ENCODE data around the gene CAMK1G.

The CAMK1G gene

DNA sequence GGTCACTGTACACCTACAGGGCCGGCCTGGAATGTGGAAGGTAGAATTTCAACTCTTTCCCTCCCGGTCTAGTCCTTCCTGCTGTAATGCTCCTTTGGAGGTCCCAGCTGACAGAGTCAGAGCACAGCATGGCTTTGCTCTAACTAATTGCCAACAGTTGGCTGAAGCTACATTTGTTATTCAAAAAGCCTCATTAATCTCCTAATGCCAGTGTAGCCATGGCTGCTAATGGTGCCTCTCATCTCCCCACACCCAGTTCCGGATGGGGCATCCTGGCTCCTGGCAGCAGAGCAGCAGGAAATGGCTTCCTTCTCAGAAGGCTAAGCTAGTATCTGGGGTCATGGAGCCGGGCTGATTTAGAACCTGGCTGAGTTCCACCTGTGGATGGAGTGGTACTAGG lies 18.7 kb upstream of the CAMK1G start:
- DNase-seq (ENCODE audit: low read depth in 1 of 2, low spot score in 1 of 2): no peak

DNA sequence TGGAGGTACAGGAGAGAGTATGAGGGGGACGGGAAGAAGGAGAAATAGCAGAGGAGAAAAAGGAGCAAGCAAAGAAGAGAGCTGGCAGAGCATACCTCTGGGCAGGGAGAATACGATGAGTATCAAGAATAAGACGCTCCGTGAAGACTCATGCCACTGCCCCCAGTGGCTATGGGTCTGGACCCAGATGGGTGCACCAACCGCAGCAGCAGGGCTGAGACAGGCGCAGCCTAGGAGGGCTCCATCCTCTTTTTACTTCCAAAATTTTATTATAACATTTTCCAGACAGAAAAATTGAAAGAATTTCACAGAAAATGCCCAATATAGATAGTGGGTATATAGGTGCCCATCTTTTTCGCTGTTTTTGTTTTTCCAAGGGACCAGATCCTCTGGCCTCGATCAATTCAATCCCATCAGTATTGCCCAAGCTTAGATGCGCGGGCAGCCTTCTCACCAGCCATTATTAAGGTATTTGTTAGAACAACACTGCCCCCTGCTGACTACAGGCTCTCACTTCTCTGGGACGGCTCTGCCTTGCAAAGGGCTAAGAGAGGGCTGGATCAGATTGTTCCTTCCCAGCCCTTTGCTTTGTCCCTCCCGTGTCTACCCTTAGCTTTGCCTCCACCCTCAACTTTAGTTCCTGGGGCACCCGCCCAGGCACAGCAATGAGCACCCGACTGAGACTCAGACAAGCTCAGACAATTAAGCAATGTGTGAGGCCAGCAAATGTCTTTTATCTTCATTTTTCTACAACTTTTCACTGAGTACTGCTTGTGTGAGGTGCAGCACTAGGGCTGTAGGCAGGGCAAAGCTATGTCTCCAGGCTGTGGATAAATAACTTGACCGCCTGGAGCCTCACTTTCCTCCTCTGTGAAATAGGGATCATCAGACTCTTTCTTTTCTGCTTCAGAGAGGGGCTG lies 17.5 kb upstream of the CAMK1G start:
- peak; percentile 36 to 42 for DNase-seq (ENCODE audit: low read depth in 1 of 2, low spot score in 1 of 2)

DNA sequence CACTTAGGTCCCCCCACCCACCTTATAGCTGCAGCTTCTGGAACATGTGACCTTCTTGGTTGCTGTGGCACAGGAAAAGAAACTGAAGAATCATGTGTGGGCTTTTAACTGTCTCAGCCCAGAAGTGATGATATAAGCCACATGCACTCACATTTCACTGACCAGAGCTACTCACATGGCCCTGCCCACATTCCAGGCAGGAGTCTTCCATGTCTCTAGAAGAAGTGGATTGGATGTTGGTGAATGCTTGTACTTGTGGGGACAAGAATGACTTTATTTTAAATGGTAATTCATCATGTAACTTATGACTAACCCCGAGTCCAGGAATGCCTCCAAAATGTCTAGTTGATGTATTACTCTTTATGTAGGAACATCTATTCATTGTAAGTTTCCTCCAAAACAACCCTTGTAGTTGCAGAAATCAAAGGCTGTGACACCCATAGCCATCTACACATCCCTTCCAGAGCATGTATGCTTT lies 15.8 kb upstream of the CAMK1G start:
- no peak for DNase-seq (ENCODE audit: low read depth in 1 of 2, low spot score in 1 of 2)

DNA sequence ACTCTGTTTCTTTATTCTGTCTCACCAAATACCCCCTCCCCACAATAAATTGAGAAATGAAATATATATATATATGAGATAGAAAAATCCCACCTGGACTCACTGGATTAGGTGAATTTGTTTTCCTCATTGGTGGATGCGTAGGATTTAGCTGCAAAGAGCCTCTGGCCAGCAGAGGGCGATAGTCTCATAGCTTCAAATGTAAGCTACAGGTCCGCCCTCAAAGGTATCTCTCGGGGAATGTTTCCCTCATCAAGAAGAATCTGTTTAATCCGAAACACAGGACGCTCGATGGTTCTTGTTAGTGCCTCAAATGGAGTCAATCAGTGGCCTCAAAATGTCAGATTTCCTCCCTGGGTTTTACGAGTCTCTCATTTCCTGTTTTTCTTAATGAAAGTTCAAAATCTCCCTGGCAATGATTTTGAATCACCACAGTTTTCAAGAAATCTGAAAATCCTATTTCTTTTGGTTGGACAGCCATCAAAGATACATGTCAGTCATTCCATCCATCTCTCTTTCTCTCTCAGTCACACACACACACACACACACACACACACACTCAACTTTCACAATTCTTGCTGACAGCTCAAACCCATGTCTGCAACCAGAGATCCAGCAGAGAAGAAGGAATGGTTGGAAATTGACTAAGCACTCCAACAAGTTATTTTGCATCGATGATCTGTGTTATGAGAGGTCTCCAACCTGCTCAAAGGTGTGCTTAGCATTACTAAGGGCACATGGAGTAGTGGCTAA lies 13.9 kb upstream of the CAMK1G start:
- peak; percentile 36 to 62 for DNase-seq (ENCODE audit: low read depth in 1 of 2, low spot score in 1 of 2)

DNA sequence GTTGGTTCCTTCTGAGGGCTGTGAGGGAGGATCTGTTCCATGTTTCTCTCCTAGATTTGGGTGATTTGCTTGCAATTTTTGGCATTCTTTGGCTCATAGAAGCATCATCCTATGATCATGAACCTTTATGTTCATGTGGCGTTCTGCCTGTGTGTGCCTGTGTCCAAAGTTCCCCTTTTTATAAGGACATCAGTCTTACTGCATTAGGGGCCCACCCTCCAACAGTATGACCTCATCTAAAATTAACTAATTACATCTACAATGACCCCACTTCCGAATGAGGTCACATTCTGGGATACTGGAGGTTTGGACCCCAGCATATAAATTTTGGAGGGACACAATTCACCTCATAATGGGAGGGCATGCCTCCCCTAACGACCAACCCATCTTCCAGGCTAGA lies 12.8 kb upstream of the CAMK1G start:
- DNase-seq (ENCODE audit: low read depth in 1 of 2, low spot score in 1 of 2): no peak

DNA sequence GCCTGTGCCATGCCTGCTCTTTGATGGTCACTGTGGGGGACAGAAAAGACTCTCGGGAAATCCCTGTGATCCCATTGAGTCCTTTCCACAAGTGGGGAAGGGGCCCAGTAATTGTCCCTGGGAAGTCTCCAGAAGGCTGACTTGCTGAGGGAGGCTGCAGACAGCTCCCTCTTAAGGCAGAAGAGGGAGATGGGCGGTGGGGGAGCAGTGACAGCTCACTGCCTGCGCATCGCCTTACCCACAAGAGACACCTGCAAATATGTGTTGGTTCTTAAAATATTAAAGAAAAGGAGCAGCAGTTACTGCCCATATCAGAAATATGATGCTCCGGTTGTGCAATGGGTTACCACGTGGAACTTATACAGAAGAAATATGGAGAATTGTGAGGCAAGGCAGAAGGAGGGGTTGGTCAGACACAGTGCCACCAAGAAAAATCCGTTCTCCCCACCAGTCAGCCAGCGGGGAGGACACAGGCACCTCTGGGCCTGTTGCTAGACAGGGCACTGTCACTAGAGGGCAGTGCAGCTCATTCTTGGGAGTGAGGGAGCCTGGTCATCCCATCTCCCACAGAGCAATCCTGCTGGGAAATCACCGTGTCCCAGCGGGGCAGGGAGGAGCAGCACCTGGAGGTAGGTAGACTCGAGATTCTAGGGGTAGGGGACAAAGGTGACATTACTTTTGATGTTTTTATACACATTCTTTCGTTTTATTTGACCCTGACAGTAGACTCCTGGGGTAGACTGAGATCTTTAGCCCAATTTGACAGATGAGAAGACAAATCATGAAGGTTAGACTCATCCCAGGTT lies 6.9 kb upstream of the CAMK1G start:
- DNase-seq (ENCODE audit: low read depth in 1 of 2, low spot score in 1 of 2): peak; percentile 31 to 48

DNA sequence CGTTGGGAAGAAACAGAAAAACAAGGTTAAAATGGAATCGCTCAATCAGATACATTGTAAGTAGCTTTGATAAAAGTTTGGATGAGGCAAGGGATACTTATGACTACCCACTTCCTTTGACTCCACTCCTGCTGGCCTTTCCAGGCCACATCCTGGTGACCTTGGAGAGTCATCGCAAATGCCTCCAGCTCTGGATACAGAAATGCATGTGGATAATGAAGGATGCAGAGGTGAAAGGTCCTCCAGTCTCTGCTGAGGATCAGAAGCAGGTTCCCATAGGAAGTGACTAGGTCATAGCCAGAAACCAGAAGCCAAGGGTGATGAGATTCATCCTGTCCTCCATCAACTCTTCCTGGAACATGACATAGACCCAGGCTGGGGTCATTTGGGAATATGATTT lies 6.2 kb upstream of the CAMK1G start:
- DNase-seq (ENCODE audit: low read depth in 1 of 2, low spot score in 1 of 2): no peak

DNA sequence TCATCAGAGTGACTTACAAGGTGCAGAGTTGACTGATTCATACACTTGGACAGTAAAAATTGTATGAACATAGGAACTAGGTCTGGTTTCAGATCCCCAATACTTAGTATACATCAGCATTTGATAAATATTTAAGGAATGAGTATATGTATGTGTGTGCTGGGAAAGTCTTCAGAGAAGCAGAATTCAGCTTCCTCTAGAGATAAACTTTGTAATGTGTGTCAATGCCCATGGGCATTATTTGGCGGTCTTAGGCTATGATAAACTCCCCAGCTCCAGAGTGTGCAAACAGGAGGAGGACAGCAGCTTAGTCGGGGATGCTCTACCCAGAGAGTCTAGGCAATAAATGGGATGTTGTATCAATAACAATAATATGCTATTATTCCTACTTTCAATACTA lies 2.9 kb upstream of the CAMK1G start:
- DNase-seq (ENCODE audit: low read depth in 1 of 2, low spot score in 1 of 2): no peak

DNA sequence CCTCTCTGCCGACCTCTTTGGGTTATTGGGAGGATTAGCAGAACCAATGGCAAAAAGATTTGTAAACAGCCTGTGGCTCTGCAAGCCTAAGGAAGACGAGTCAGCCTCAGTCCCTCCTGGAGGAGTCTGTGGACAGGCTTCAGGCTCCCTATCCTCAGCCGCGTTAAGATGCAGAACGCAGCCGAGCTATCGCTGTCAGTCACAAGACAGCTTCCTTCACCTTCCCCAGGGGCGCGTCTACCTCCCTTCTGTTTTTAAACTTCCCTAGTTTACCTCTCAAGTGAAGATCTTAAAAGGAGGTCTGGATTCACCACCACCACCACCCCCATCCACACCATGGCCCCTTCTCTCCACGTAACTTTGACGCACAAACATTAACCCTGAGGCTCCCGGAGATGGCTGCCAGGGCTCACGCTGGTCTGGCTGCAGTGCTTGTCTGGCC lies 738 bp downstream of the CAMK1G start:
- DNase-seq (ENCODE audit: low read depth in 1 of 2, low spot score in 1 of 2): no peak

DNA sequence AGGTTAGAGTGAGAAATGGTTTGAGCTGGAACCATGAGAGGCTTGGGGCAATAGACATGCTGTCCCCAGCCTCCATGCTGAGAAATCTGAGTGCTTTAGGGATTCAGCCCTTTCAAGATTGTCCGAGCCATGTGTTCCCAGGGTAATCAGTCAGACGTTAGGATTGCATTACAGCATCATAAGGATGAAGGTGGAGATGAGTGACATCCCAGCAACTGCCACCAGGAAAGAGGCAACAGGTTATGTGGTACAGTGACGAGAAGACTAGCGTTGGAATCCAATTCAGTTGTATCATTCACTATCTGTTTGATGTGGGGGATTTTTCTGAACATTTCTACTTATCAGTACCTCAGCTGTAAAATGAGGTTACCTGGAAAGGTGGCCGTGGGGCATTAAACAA lies 1.7 kb downstream of the CAMK1G start:
- no peak for DNase-seq (ENCODE audit: low read depth in 1 of 2, low spot score in 1 of 2)

DNA sequence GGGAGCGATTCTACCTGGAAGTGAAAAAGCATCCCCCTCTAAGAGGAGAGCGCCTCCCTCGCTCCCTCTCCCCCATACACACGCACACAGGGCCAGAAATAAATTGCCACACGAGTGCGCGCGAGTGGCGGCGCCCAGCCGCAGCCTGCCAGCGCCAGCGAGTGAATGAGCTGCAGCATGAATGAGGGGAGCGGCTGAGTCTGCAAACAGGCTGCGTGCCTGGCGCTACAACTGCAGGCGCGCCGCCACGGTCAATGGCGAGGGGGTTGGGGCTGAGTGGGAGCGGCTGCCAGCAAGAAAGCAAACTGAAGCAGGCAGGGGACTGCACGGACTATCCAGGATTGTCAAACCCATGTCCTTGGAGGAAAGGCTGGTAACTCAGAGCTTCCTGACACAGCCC lies 2.2 kb downstream of the CAMK1G start:
- DNase-seq (ENCODE audit: low read depth in 1 of 2, low spot score in 1 of 2): no peak

DNA sequence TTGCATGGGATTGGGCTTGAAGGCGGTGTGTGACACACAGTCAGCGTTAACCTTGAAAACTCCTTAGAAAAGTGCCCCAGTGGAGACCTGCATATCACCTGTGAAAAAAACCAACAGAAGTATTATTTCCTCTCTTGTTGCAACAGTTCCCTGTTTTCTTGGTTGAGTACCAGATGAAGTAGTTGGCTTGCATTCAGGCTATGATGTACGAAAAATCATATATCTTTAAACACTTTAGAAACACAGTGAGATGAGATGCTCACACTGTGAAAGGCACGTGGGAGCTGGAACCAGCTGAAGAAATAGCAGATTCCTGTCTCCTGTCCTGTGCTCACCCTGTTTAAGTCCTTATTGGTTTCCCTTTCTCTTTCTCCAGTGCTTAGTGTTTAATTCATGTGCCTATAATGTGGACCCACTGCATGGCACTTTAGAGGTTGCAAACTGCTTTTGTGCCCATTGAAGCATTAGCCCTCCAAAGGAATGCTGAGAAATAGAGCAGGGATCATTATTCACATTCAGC lies 2.8 kb downstream of the CAMK1G start:
- no peak for DNase-seq (ENCODE audit: low read depth in 1 of 2, low spot score in 1 of 2)

DNA sequence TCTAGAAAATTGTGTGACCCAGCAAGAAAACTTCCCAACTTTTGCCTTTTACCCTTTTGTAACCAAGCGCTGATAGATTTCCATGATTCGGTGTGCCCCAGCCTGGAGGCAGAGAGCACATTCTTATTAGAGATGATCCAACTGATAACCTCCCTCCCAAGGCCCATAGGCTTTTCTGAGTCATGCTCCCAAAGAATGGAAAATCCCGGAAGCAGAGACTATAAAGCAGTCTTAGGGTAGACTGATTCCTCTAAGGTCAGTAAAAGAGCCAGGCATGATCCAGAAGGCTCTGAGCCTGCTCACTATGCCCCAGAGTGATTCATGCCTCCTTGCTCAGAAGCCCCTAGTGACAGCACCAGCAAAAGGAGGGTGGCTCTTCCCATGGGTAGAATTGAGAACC lies 4.3 kb downstream of the CAMK1G start:
- DNase-seq (ENCODE audit: low read depth in 1 of 2, low spot score in 1 of 2): no peak

DNA sequence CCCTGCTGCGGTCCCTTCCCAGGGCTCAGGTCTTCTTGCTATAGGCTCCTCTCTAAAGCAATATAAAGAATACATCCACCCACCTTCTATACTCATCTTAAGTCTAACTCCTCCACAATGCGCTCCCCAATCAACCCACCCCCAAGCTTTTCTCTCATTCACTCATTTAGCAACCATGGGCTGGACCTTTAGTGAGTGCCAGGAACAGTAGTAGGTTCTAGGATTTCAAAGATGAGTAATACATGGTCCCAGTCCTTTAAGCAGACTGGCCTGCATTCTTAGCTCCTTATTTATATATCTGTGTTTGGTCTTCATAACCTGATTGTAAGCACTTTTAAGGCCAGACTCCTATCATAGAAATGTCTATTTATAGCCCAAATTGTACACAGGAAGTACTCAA lies 5.9 kb downstream of the CAMK1G start:
- no peak for DNase-seq (ENCODE audit: low read depth in 1 of 2, low spot score in 1 of 2)

DNA sequence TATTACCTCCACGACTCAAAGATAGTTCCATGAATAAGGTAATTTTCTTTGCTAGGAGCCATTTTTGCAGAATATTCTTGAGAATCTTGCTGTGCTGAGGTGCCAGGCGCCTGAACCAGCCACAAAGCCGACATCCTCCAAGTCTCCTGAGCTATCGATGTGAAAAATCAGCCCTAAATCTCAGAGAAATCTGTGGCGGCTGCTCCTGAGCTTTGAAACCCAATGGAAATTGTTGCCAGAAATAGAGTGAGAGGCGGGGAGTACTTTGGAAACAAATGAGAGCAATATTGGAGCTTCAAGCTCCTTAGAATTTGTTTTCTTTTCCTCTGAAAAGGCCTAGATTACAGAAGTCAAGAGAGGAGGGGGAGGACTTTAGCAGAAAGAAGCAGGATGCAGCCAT lies 6.3 kb downstream of the CAMK1G start:
- DNase-seq (ENCODE audit: low read depth in 1 of 2, low spot score in 1 of 2): no peak

DNA sequence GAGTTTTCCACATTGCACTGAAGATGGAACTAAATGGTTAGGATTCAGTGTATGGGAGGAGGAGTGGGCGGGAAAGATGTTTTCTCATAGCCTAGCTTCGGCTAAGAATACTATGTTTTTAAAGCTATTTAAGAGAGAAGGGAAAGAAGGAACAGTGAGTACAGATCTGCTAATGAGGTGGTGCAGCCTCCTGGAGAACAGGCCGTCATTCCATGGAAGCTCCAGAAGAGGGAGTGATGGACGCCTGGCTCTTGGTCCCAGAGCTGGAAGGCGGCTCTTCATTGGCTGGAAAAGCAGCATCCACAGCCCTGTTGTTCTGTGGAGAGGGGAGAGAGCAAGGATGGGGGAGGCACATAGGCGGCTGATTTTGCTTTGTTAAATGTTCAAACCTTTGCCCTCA lies 6.9 kb downstream of the CAMK1G start:
- DNase-seq (ENCODE audit: low read depth in 1 of 2, low spot score in 1 of 2): no peak

DNA sequence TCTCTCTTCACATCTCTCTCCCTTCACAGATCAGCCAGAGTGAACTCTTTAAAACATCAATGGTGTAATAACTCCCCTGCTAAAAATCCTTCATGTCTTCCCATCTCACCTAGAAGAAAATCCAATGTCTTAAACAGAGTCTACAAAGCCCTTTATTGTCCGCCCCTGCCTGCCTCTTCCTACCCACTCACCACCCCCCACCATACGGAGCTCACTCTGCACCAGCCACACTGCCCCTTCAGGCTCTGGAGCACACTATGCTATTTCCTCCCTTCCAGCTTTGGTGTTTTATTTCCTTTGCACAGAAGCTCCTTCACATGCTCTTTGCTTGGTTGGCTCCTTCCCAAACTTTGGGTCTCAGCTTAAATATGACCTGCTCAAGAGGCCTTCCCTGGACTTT lies 10.2 kb downstream of the CAMK1G start:
- no peak for DNase-seq (ENCODE audit: low read depth in 1 of 2, low spot score in 1 of 2)

DNA sequence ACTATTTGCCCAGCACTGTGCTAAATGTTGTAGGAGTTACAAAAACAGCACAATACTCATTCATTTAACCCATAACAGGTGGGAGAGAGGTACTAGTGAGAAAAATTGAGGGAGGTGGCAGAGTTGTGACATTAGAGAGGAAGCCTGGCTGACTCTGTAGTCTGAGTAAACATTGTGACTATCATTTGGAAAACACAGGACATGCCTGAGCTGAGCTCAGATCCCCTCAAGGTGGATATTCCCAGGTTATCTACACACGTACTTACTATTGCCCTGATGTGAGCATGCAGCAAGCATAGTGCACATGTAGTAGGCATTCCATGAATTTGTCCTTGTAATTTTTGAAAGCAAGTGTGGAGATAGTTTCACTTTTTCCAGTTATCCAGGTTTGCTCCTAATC lies 10.9 kb downstream of the CAMK1G start:
- no peak for DNase-seq (ENCODE audit: low read depth in 1 of 2, low spot score in 1 of 2)

DNA sequence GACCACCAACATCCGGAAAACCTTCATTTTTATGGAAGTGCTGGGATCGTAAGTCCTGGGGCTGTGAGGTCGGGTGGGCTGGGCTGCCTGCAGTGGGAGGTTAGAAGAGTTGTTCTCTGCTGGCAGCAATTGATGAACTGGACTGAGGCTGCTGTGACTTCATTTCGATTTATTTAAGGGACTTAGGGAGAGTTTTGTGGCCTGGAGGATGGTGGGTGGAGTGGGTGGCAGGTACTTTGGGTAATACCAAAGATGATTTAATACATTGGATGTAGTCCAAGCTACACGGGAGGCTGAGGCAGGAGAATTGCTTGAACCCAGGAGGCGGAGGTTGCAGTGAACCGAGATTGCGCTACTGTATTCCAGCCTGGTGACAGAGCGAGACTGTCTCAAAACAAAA lies 11.5 kb downstream of the CAMK1G start:
- DNase-seq (ENCODE audit: low read depth in 1 of 2, low spot score in 1 of 2): no peak

DNA sequence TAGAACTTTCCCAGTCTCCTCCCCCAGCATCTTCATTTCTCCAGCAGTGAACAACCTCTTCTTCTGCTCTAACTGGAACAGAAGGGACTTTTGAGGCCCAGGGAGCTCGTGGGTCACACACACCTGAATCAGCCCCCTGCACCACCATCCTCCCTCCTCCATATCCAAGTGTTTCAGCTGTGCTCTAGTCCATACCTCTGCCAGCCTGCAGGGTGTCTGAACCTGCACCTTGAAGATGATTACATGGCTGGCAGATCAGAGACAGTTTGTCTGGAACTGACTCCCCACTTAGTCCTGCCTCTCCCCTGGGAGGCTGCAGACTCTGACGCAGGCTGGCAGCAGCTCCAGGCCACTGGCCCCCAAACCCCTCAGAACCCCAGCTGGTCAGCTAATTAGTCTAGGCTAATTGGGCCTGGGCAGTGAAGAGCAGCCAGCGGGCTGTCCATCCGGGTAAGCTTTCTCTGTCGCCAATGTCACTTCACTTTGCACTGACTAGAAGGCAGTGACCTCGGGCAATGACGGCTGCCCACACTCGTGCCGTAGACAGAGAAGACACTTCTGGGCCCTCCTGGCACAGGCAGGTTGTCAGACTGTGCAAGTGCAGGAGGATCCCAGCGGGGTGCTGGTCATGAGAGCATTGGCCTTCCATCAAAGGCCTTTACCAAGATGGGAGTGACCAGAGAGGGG lies 12.2 kb downstream of the CAMK1G start:
- no peak for DNase-seq (ENCODE audit: low read depth in 1 of 2, low spot score in 1 of 2)

DNA sequence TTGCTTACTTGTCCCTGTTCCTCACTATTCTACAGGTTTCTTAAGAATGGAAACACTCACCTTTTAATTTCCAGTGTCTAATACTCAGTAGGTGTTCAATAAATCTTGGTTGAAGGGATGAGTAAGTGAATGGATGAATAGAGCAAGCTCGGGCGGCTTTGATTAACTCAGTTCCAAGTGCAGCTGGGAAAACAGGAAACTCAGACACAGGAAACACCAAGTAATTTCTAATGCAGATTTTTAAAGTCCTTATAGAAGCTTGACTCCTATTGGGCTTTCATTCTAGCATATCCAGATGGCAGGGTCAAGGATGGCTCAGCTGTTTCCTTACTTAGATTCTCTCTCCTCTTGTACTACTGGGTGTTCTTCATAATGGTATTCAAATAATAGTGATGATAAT lies 14.0 kb downstream of the CAMK1G start:
- DNase-seq (ENCODE audit: low read depth in 1 of 2, low spot score in 1 of 2): no peak
